Adrenal gland (tissue), 12 donors: ENCODE data around the gene TMEM204. TPM values are rescaled to one million over a fixed set of nuclear protein-coding genes. Genes with fewer than 3 reads are reported as not detected.
A peak's percentile ranks its signal among the peaks of the same experiment; 100 is the strongest.

Experiments
- DNase-seq, 7 donors: peaks; one replicate each; pipeline ENCODE4 v3.0.0-alpha.2; 2019 to 2020
- H3K27ac ChIP-seq, 5 donors: fragments of 200-600 bp; sonication (generic) in 4 of 5; 1 replicate in 3 of 5; 2 replicates in 2 of 5; pipeline versions ENCODE4 v1.5.1 to v1.8.0; 2016 to 2020; ENCODE audit warnings: mild to moderate bottlenecking in 1 of 5
- H3K27me3 ChIP-seq: fragments of 200-600 bp; 2 replicates; pipeline ENCODE4 v1.8.0; 2021
- H3K36me3 ChIP-seq, 2 donors: fragments of 200-600 bp; replicated peaks in 1 of 2; 1 replicate in 1 of 2; 2 replicates in 1 of 2; pipeline versions ENCODE4 v1.5.1 to v1.8.0; 2018 to 2022
- H3K4me1 ChIP-seq, 2 donors: fragments of 200-600 bp; replicated peaks in 1 of 2; 1 replicate in 1 of 2; 2 replicates in 1 of 2; pipeline versions ENCODE4 v1.5.1 to v1.8.0; 2018 to 2021
- H3K4me3 ChIP-seq, 4 donors: fragments of 200-600 bp; sonication (generic) in 3 of 4; one replicate each; pipeline ENCODE4 v1.5.1; 2016 to 2018
- H3K9me3 ChIP-seq, 3 donors: fragments of 200-600 bp; sonication (generic) in 1 of 3; replicated peaks in 1 of 3; 1 replicate in 2 of 3; 2 replicates in 1 of 3; pipeline versions ENCODE4 v1.5.1 to v1.8.0; 2016 to 2021
- POLR2A ChIP-seq, 2 donors: fragments of 450-650 bp; IDR thresholded peaks; one replicate each; pipeline ENCODE4 v1.6.1; 2017; ENCODE audit warnings: antibody characterized with exemption in 2 of 2, mild to moderate bottlenecking in 2 of 2, moderate library complexity in 1 of 2
- WGBS, 4 donors: extraction: QIAGEN DNeasy Blood & Tissue Kit in 2 of 4; methylation state at CpG; one replicate each; pipeline versions ENCODE4 v1.1.5 to v1.1.7; 2013 to 2017; 5-methylcytosine and 5-hydroxymethylcytosine counted together
- intact Hi-C, 2 donors: fragments of 100-400 bp; cut with DNase I; formaldehyde crosslinking; loops; one replicate each; pipeline versions ENCODE4 v1.14.1 to v1.15.0; 2022 to 2023
- polyA plus RNA-seq, 3 donors: library from polyadenylated mRNA; stranded (reverse); fragments of 200-250 nt in 2 of 3; fragments of 350-450 nt in 1 of 3; fragmentation: Illumina TruSeq in 1 of 3; extraction: RNeasy Lipid Tissue Mini Kit (QIAGEN cat#74804) in 1 of 3; gene quantifications; one replicate each; pipeline ENCODE4 v1.2.3, GENCODE V29; 2013 to 2014
- total RNA-seq, 9 donors: library from RNA; depleted of rRNA in 4 of 9; stranded (reverse); fragments of >200 nt in 4 of 9; fragments of 120-200 nt in 1 of 9; fragmentation: NEBNext Ultra II Directional in 1 of 9; extraction: Animal tissue kit (Norgen Biotek cat#: 25700) in 1 of 9; gene quantifications; one replicate each; pipeline versions ENCODE4 v1.1.0 to v1.2.4, GENCODE V29; 2013 to 2023
- TF ChIP-seq, protein P1 (sequence below), 6 experiments: fragments of 450-650 bp in 4 of 6; fragments of 200-600 bp in 2 of 6; sonication (generic) in 1 of 6; IDR thresholded peaks; 1 replicate in 5 of 6; 2 replicates in 1 of 6; pipeline versions ENCODE4 v1.5.1 to v1.8.0; 2016 to 2021; ENCODE audit warnings: antibody characterized with exemption in 6 of 6, mild to moderate bottlenecking in 2 of 6, moderate library complexity in 1 of 6
- donor health status: healthy with polysubstance abuse.
- donor health status: Bipolar disorder and iron deficiency.
- donor health status: DM: yes; HTN: yes; CAD: no.
- donor health status: DM: no; HTN: no; CAD: no.
- donor health status: DM: no; HTN: no; CAD: no.
- donor health status: DM: yes; HTN: yes; CAD: no.

TMEM204 gene
- total and polyA plus RNA-seq, 12 donors = 7.4 to 77.2 (median 26.0) TPM

- DNase-seq = peak in 1 of 7 donors; percentile 46
- peaks cover 0 to 18% of the 10 kb centered on the region in 2 donors for H3K4me1 ChIP-seq
- no peaks in the 10 kb centered on the region for H3K27me3 ChIP-seq
- H3K36me3 ChIP-seq = no peaks in the 10 kb centered on the region
- peaks cover 0 to 9% (median 0%) of the 10 kb centered on the region in 3 donors for H3K9me3 ChIP-seq
- 74 to 88% (median 81%) methylated on average over 9 to 15 of the region's 15 CpGs for WGBS, 4 donors
- no peak overlapping the region for H3K4me3 ChIP-seq
- peak overlapping the region in 1 of 5 donors; percentile 60 for H3K27ac ChIP-seq
- intact Hi-C loops = no loop called here
- no peak for TF ChIP-seq POLR2A (IDR thresholded peaks at IDR 0.05)
- TF ChIP-seq, protein P1, sequence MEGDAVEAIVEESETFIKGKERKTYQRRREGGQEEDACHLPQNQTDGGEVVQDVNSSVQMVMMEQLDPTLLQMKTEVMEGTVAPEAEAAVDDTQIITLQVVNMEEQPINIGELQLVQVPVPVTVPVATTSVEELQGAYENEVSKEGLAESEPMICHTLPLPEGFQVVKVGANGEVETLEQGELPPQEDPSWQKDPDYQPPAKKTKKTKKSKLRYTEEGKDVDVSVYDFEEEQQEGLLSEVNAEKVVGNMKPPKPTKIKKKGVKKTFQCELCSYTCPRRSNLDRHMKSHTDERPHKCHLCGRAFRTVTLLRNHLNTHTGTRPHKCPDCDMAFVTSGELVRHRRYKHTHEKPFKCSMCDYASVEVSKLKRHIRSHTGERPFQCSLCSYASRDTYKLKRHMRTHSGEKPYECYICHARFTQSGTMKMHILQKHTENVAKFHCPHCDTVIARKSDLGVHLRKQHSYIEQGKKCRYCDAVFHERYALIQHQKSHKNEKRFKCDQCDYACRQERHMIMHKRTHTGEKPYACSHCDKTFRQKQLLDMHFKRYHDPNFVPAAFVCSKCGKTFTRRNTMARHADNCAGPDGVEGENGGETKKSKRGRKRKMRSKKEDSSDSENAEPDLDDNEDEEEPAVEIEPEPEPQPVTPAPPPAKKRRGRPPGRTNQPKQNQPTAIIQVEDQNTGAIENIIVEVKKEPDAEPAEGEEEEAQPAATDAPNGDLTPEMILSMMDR (IDR thresholded peaks at IDR 0.05) = no peak
Measured at GRCh38 chr16:1512774-1513173, 20.7 kb upstream of the TMEM204 start.

DNA sequence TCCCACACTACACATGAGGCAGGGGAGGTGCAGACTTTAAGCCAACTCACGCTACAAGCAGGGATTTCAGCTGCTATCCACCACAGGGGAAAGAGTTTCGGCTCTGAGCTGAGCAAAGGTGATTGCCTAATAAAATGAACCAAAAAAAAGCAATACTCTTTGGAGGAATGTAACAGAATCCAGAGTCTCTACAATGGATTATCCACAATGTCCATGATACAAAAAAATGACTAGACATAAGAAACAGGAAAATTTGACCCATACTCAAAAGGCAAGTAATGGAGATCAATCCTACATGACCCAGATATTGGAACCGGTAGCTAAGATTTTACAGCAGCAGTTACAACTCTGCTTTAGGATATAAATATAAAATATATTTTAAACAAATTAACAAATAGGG, 19.0 kb upstream of the TMEM204 start:
- intact Hi-C loops = no loop called here
- TF ChIP-seq, protein P1 (IDR thresholded peaks at IDR 0.05) = no peak
- no peak for TF ChIP-seq POLR2A (IDR thresholded peaks at IDR 0.05)
- no peak overlapping the region for H3K4me3 ChIP-seq
- DNase-seq = no peak
- H3K9me3 ChIP-seq = peaks cover 0 to 9% (median 0%) of the 10 kb centered on the region in 3 donors
- 82 to 98% (median 96%) methylated on average over 3 of the region's 3 CpGs for WGBS, 4 donors
- H3K27me3 ChIP-seq = no peaks in the 10 kb centered on the region
- no peaks in the 10 kb centered on the region for H3K36me3 ChIP-seq
- H3K4me1 ChIP-seq = peaks cover 0 to 11% of the 10 kb centered on the region in 2 donors
- H3K27ac ChIP-seq = no peak overlapping the region

- no peak for DNase-seq
- Histone ChIP-seq H3K4me1 (no peaks in the 10 kb centered on the region), H3K4me3 (no peak overlapping the region), H3K9me3 (peaks cover 0 to 9% (median 0%) of the 10 kb centered on the region in 3 donors), H3K36me3 (peaks cover 0 to 11% of the 10 kb centered on the region in 2 donors), H3K27me3 (no peaks in the 10 kb centered on the region), H3K27ac (no peak overlapping the region)
- WGBS, 4 donors = 92 to 97% (median 94%) methylated on average over 14 to 16 of the region's 16 CpGs
- intact Hi-C loops = no loop called here
- no peak for TF ChIP-seq POLR2A (IDR thresholded peaks at IDR 0.05)
- TF ChIP-seq, protein P1 (IDR thresholded peaks at IDR 0.05) = no peak
Measured at GRCh38 chr16:1518626-1519135, 14.8 kb upstream of the TMEM204 start.

GRCh38 chr16:1519831-1520230, 13.6 kb upstream of the TMEM204 start:
- TF ChIP-seq, protein P1 (IDR thresholded peaks at IDR 0.05) = no peak
- no peak for TF ChIP-seq POLR2A (IDR thresholded peaks at IDR 0.05)
- 88 to 94% (median 94%) methylated on average over 14 to 17 of the region's 17 CpGs for WGBS, 4 donors
- Histone ChIP-seq H3K4me1 (no peaks in the 10 kb centered on the region), H3K36me3 (peaks cover 0 to 11% of the 10 kb centered on the region in 2 donors), H3K27ac (no peak overlapping the region), H3K9me3 (peaks cover 0 to 2% (median 0%) of the 10 kb centered on the region in 3 donors), H3K27me3 (no peaks in the 10 kb centered on the region), H3K4me3 (no peak overlapping the region)
- intact Hi-C loops = no loop called here
- DNase-seq = no peak
